K562 (cell line): ENCODE results near the gene DHCR24. TPM values are rescaled to one million over a fixed set of nuclear protein-coding genes. Genes with fewer than 3 reads are reported as not detected.

Experiments
- ATAC-seq: fragments of 200-7000 bp; cut with Tn5 transposase; 3 replicates; pipeline ENCODE4 v1.9.1; 2020; ENCODE audit warnings: moderate library complexity
- BruUV-seq: library from RNA; stranded (reverse); fragments of 400-500 nt; replicated peaks from 2 replicates; lab custom pipeline; 2021; lab: Mats Ljungman, UMichigan
- CTCF ChIA-PET: fragments of 300-600 bp; formaldehyde crosslinking; extraction: SDS; loops from one replicate; lab custom pipeline; 2021; ENCODE audit warnings: low intra/inter-chr PET ratio; lab: Yijun Ruan, JAX
- POLR2A ChIA-PET: fragments of 300-600, 350-650 bp; sonication (Branson Sonifier 250); formaldehyde crosslinking; extraction: SDS; loops from one replicate; lab custom pipeline; 2021; ENCODE audit warnings: antibody characterized with exemption, inconsistent platforms; lab: Yijun Ruan, JAX
- DNase-seq, 4 experiments: peaks; one replicate each; pipeline versions ENCODE4 v3.0.0 to v3.0.0-alpha.2; 2011 to 2018; ENCODE audit warnings: low spot score in 3 of 4, mixed read lengths in 3 of 4; ENCODE audit errors: extremely low read depth in 1 of 4
- FAIRE-seq: peaks from 2 replicates; lab custom pipeline; 2011; peaks lifted over from hg19 to GRCh38; lab: Jason Lieb, UNC
- H2AFZ ChIP-seq: 2 replicates; pipeline ENCODE4 v1.6.0; 2011; ENCODE audit warnings: low read depth, low read length, control low read depth, inconsistent platforms
- H3K27ac ChIP-seq: fragments of 200-600 bp; 3 replicates; pipeline ENCODE4 v1.8.0; 2011; ENCODE audit warnings: low read depth, mild to moderate bottlenecking, control low read depth, inconsistent platforms, low read length, moderate library complexity, mixed read lengths; ENCODE audit errors: extremely low read depth
- H3K27me3 ChIP-seq, 2 experiments: fragments of 300-600 bp in 1 of 2; 2 replicates in 1 of 2; 3 replicates in 1 of 2; pipeline versions ENCODE4 v1.6.0 to v1.8.0; 2011; ENCODE audit warnings: inconsistent platforms in 2 of 2, low read length in 2 of 2, mild to moderate bottlenecking in 1 of 2, mixed read lengths in 1 of 2, moderate library complexity in 1 of 2; ENCODE audit not compliant: control insufficient read depth in 2 of 2, insufficient read depth in 2 of 2
- H3K36me3 ChIP-seq: fragments of 300-600 bp; 3 replicates; pipeline ENCODE4 v1.8.0; 2011; ENCODE audit warnings: mild to moderate bottlenecking, low read length, inconsistent platforms; ENCODE audit not compliant: control insufficient read depth, insufficient read depth
- H3K4me1 ChIP-seq, 2 experiments: fragments of 200-600 bp in 1 of 2; replicated peaks in 1 of 2; 2 replicates in 1 of 2; 3 replicates in 1 of 2; pipeline versions ENCODE4 v1.5.1 to v1.8.0; 2011; ENCODE audit warnings: inconsistent platforms in 2 of 2, low read length in 2 of 2, mild to moderate bottlenecking in 1 of 2, mixed read lengths in 1 of 2, moderate library complexity in 1 of 2; ENCODE audit not compliant: control insufficient read depth in 2 of 2, insufficient read depth in 2 of 2
- H3K4me2 ChIP-seq: 2 replicates; pipeline ENCODE4 v1.6.1; 2011; ENCODE audit warnings: low read length, control low read depth, inconsistent platforms, mixed read lengths; ENCODE audit not compliant: insufficient read depth
- H3K4me3 ChIP-seq: fragments of 200-600 bp; sonication (generic), shearing (Covaris generic); 2 replicates; pipeline ENCODE4 v1.5.1; 2016; ENCODE audit warnings: control low read depth, inconsistent platforms
- H3K79me2 ChIP-seq: fragments of 200-600 bp; 3 replicates; pipeline ENCODE4 v1.8.0; 2011; ENCODE audit warnings: low read length, inconsistent platforms; ENCODE audit not compliant: control insufficient read depth, insufficient read depth
- H3K9ac ChIP-seq, 2 experiments: 2 replicates each; pipeline versions ENCODE4 v1.6.0 to v1.6.1; 2011; ENCODE audit warnings: low read depth in 2 of 2, low read length in 2 of 2, control low read depth in 1 of 2, inconsistent platforms in 1 of 2, mild to moderate bottlenecking in 1 of 2, mixed read lengths in 1 of 2; ENCODE audit not compliant: insufficient read depth in 1 of 2
- H3K9me1 ChIP-seq: one replicate; pipeline ENCODE4 v1.6.0; 2011; ENCODE audit warnings: inconsistent platforms, mild to moderate bottlenecking, low read length, moderate library complexity; ENCODE audit not compliant: control insufficient read depth, insufficient read depth
- H3K9me3 ChIP-seq: replicated peaks from 2 replicates; pipeline ENCODE4 v1.5.1; 2011; ENCODE audit warnings: low read depth, low read length, inconsistent platforms; ENCODE audit not compliant: control insufficient read depth, insufficient read depth
- H4K20me1 ChIP-seq: replicated peaks from 2 replicates; pipeline ENCODE4 v1.6.1; 2011; ENCODE audit warnings: low read length, inconsistent platforms, mixed read lengths; ENCODE audit not compliant: control insufficient read depth, insufficient read depth
- PHF21A ChIP-seq: fragments of 450-650 bp; IDR thresholded peaks from 2 replicates; pipeline ENCODE4 v1.6.1; 2017; ENCODE audit warnings: low read depth, borderline replicate concordance
- SIRT6 ChIP-seq: IDR thresholded peaks from one replicate; pipeline ENCODE4 v1.6.1; 2012; ENCODE audit warnings: low read depth, mild to moderate bottlenecking, control low read depth, inconsistent platforms, low read length, moderate library complexity
- STAT5B ChIP-seq: fragments of 250-450 bp; sonication (Bioruptor Pico); IDR thresholded peaks from 2 replicates; pipeline ENCODE4 v1.8.0; 2021; ENCODE audit warnings: mild to moderate bottlenecking, inconsistent platforms
- ZNF146 ChIP-seq: IDR thresholded peaks from one replicate; pipeline ENCODE4 v1.6.1; 2018; ENCODE audit warnings: missing compliant biosample characterization; ENCODE audit not compliant: unreplicated experiment
- WGBS: fragments of 100-300 bp; shearing (Covaris generic); methylation state at CpG from one replicate; pipeline ENCODE4 v1.1.6; 2016; ENCODE audit warnings: low coverage, mixed read lengths; ENCODE audit not compliant: insufficient coverage; ENCODE audit errors: missing lambda C conversion rate; 5-methylcytosine and 5-hydroxymethylcytosine counted together
- in situ Hi-C: fragments of 300-500 bp; cut with MboI; formaldehyde crosslinking; loops from 4 replicates; pipeline ENCODE4 v1.15.0; 2018; ENCODE audit warnings: inconsistent platforms, mixed read lengths
- intact Hi-C: fragments of 100-400 bp; cut with micrococcal nuclease; formaldehyde crosslinking; loops from 2 replicates; pipeline ENCODE4 v1.14.2; 2022
- polyA plus RNA-seq, 8 experiments: library from polyadenylated mRNA; depleted of rRNA in 4 of 8; stranded (reverse) in 5 of 8; unstranded in 3 of 8; fragments of >200 nt; fragmentation: Nextera tagmentation in 2 of 8; fragmentation: Illumina TruSeq in 1 of 8; extraction: Ambion mirVana in 2 of 8; extraction: Trizol in 1 of 8; gene quantifications; 2 replicates each; pipeline versions ENCODE4 v1.2.1 to v1.2.3, GENCODE V29; 2011 to 2014; ENCODE audit warnings: inconsistent platforms in 1 of 8, missing spikeins in 1 of 8
- total RNA-seq, 7 experiments: library from RNA; depleted of rRNA in 6 of 7; stranded (reverse); fragments of >200 nt in 6 of 7; fragmentation: Illumina TruSeq in 2 of 7; extraction: Trizol in 2 of 7; gene quantifications; 2 replicates each; pipeline versions ENCODE4 v1.2.1 to v1.2.3, GENCODE V29; 2011 to 2021; ENCODE audit warnings: low replicate concordance in 1 of 7

DHCR24 gene
- total and polyA plus RNA-seq, 9 of the 15 experiments (the other 6 are each of a cell fraction or from before 2014, with no cell fraction given) = 23.4 to 161 (median 79.9) TPM

GRCh38 chr1:54922040-54922761 lies 35.2 kb upstream of the DHCR24 start:
- no peak overlapping the region for H3K9ac ChIP-seq
- intact Hi-C loops = loop anchor here (10.0 kb wide), 1 partner anchor 97 kb away; no protein-coding TSS in a partner anchor
- peak; percentile 11 for TF ChIP-seq ZNF146 (CRISPR knock-in tag)
- TF ChIP-seq SIRT6 = no peak
- no peak for TF ChIP-seq STAT5B (CRISPR knock-in tag)
- no peak for TF ChIP-seq PHF21A
- TF ChIP-seq, all 486 proteins: peak for 1
- CTCF ChIA-PET = no interaction called here
- no peak overlapping the region for H3K4me2 ChIP-seq
- H3K27me3 ChIP-seq = peaks cover 25 to 42% of the 10 kb centered on the region in 2 experiments
- H3K79me2 ChIP-seq = no peaks in the 10 kb centered on the region
- in situ Hi-C loops = no loop called here
- H3K9me1 ChIP-seq = no peaks in the 10 kb centered on the region
- no peaks in the 10 kb centered on the region for H4K20me1 ChIP-seq
- BruUV-seq = no TSS peak
- DNase-seq (no peak), FAIRE-seq (no peak), ATAC-seq (no peak)
- no peaks in the 10 kb centered on the region for H3K36me3 ChIP-seq
- H3K27ac ChIP-seq = no peak overlapping the region
- POLR2A ChIA-PET = interaction anchor here (0.6 kb wide), 1 partner anchor 51 kb away, joined by 3 read pairs; no protein-coding TSS in a partner anchor
- peaks cover 0 to 1% of the 10 kb centered on the region in 2 experiments; a peak in 2 of 5 replicates for H3K4me1 ChIP-seq
- 0% methylated on average over 4 of the region's 4 CpGs for WGBS
- no peak overlapping the region for H3K4me3 ChIP-seq
- no peaks in the 10 kb centered on the region for H3K9me3 ChIP-seq
- H2AFZ ChIP-seq = no peak overlapping the region
